ENCODE measurements around the gene ACOXL.
"Not testable (repeated sequence)": the region's sequence is repeated elsewhere in the genome, so short reads cannot be mapped to it uniquely, and the experiment has no call there.

The ACOXL gene

DNA sequence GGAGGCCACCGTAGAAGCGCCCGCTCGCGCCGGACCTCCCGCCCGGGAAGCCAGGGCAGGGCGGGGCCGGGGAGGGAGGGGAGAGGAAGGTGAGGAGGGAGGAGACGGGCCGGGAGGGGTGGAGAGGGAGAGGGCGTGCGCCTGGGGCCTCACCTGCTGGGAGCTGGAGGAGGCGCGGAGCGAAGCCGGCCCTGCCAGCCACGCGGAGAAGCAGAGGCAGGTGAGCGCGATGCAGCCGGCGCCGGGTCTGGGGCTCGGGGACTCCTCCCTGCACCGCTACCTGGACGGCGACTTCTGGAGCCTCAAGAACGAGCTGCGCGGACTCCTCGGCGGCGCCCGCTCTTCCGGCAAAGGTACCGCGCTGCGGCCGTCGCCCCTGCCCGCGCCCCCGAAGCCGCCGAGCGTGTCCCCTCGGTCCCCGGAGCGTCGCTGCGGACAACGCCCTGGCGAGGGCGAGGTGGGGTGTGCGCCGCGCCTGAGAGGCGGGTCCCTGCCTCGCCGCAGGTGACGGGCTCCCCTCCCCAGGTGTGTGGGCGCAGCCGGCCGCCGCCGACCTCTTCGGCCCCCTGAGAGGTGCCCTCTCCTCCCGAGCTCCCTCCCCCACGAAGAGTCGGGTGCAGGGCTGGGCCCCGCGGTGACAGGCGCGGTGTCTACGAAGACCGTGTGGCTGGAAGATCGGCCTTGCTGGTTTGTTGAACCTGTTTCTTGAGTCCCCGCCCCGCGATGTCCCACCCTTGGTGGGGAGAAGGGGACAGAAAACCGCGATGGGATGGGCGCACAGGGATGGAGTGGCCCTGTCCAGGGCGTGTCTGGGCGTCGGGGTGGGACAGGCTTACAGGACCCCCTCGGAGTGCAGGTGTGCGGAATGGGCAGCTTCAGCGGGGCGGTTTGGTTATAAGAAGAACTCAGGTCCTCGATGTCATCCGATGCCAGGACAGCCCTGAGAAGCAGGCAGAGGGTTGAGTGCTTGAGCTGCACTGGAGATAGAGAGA, at the start of gene ACOXL:
Gene ACOXL, plus strand, starts transcription at position 152 of the 992 bp plus-strand sequence. CDS start 35,817 bp downstream, outside the sequence.
- in situ Hi-C loops (cut with MboI; ENCODE audit: low sequenced_read_pairs): no loop called here

DNA sequence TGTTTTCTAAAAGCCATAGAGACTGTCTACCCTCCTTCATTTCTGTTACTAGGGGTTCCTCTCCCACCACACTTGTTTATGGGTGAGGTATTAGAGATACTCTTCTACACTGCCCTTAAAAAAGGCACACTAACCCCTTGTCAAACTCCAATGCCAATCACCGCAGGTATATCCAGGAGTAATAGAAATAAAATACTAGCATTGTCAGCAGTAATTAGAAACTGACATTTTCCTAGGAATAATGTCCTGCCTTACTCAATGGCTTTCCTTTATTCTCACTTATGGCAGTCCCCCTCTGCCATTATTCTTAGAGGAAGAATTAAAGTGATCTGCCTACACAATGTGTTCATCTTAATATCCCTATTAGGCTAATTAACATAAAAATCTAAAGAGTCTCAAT, 49.5 kb upstream of the ACOXL start:
- in situ Hi-C loops (cut with MboI; ENCODE audit: low sequenced_read_pairs): no loop called here

DNA sequence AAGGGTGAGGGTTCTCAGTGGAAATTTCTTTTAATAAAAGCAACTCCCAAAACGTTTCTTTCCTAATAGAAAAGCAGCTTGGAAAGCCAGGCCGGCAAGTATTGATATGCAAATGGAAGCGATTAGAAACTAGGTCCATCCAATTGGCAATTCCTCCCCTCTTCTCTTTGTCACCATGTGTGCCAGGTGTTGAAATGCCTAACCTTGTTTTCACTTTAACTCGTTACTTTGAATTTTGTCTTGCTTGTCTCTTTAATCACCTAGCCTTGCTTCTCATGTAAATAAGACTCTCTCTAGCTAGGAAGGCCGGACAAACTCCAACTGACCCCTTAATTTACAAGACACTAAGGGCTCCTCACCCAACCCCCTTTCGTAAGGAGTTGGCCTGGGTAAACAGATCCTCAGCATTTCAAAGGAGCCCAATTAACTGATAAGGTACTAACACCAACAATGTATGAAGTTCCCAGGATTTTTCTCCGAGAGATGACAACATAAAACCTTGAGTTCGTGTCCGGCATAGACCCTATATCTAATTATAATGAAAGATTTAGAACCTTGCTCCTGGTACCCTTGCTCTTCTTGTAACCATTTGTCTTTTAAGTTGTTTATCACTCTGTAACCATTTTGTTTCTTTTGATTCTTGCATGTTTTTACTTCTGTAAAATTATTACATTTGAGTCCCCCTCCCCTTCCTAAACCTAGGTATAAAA, 44.4 kb upstream of the ACOXL start:
- in situ Hi-C loops (cut with MboI; ENCODE audit: low sequenced_read_pairs): not testable (repeated sequence)

DNA sequence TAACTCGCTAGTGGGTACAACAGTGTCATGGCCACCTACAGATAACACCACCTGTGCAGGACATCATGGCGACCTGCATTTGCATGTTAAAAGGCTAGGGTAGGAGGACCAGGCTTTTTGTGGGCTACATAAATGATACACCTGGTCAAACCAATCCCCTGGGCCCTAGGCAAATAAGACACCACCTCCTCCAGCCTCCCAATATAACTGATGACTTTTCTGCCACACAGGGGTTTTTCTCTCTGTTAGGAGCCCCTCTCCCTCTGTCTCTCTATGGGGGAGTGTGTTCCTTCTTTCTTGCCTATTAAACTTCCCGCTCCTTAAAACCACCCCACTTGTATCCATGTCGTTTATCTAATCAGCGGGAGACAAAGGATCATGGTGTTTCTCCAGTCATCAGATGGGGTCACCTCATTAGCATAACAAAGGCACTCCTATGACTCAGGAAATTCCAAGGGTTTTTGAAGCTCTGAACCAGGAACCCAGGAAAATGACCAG, 43.7 kb upstream of the ACOXL start:
- in situ Hi-C loops (cut with MboI; ENCODE audit: low sequenced_read_pairs): no loop called here

DNA sequence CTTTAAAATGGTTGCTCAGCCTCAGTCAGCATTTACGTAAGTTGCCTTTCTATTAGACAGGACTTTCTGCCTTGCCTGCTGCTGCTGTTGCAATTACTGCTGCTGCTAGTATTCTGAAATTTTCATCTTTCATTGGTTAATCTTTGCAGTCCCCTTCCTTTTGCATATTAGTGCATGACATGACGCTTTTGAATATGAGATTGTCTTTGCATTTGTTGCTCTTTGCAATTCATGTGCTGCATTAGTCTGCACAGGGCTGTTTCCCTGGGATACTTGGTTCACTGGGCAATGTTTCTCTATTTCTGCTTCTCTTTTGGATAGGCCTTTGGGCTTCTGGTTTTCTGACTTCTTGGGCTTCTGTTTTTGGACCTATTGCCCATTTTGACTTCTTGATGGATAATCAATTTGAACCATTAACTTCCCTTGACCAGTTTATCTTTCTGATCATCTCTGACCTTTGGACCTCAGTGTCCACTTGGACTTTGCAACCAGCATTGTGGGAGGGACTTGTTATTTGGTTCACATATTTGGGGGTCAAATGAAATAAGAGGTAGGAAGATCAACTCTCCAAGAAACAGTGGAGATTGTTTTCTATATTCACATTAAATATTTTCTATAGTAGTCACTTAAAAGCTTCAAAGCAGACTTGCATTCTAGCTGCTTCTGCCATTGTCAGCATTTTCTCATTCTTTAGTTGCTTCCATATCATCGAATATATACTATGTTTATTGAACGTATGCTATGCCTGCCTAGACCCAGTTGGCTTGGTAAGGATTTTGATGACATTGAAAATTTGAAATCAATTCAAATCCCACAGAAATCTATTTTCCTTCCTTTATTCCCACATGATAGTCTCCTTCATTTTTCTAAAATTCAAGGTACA, 42.0 kb upstream of the ACOXL start:
- in situ Hi-C loops (cut with MboI; ENCODE audit: low sequenced_read_pairs): no loop called here

DNA sequence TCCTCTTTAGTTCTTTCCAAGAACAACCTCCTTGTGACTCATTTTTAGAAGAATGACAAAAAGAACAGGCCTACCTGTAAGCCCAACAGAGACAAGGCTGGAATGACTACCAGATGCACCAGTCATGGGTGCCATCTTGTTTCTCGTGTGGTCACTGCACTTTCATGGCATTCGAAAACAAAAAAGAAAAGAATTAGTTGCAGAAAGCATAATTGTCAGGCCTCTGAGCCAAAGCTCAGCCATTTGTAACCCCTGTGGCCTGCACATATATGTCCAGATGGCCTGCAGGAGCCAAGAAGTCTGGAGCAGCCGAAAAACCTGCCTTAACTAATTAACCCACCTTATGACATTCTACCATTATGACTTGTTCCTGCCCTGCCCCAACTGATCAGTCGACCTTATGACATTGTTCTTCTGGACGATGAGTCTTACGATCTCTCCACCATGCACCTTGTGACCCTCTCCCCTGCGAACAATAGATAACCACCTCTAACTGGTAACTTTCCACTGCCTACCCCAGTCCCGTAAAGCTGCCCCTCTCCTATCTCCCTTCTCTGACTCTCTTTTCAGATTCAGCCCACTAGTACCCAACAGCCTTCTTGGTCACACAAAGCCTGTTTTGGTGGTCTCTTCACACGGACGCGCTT, 40.6 kb upstream of the ACOXL start:
- in situ Hi-C loops (cut with MboI; ENCODE audit: low sequenced_read_pairs): no loop called here

DNA sequence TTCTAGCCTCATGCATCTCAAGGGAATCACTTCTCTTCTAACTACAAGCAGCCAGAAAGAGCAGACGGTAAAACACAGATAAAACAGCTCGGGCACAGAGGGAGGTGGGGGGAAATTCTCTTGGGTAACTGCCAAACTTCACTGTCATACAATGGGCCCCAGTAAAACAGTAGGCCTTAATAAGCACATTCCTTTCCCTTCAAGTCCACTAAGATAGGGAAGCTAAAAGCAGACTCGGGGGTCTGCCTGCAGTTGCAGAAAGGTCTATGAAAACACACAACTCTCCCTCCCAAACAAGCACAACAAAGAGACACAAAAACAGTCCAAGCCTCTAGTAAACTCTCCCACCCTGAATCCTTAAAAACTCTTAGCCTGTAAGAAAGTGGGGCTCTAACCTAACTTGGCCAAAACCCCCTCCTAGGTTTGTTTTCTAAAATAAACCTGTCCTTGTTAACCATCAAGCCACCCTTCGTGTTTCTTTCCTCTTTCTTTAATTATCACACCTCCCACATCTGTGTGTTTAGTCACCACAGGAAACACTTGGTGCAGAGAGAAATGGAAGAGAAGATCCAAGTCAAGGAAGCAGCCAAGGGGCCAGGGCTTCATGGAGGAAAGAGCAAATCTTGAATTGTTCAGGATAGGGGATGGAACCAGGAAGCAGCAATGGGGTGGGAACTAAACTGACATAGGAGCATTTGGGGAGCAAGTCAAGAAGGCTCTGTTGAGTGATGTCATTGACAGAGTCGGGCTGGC, 37.1 kb upstream of the ACOXL start:
- in situ Hi-C loops (cut with MboI; ENCODE audit: low sequenced_read_pairs): not testable (repeated sequence)

DNA sequence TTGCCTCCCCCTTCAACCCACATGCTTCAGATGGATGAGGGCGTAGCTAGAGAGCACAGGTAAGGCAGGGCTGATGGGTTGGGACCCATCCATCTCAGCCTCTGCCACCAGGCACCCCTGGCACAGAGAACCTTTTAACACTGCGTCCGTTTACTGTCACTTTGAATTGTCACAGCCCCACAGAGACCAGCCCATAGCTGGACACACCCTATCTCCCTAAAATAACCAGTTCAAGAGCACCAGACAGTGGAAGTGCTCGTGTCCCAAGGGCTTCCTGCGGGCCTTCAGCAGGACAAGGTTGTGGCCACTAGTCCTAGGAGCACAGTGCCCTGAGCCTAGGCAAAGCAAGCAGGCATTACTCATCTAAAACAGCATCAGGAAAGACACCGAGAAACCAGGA, 34.1 kb upstream of the ACOXL start:
- in situ Hi-C loops (cut with MboI; ENCODE audit: low sequenced_read_pairs): not testable (repeated sequence)

DNA sequence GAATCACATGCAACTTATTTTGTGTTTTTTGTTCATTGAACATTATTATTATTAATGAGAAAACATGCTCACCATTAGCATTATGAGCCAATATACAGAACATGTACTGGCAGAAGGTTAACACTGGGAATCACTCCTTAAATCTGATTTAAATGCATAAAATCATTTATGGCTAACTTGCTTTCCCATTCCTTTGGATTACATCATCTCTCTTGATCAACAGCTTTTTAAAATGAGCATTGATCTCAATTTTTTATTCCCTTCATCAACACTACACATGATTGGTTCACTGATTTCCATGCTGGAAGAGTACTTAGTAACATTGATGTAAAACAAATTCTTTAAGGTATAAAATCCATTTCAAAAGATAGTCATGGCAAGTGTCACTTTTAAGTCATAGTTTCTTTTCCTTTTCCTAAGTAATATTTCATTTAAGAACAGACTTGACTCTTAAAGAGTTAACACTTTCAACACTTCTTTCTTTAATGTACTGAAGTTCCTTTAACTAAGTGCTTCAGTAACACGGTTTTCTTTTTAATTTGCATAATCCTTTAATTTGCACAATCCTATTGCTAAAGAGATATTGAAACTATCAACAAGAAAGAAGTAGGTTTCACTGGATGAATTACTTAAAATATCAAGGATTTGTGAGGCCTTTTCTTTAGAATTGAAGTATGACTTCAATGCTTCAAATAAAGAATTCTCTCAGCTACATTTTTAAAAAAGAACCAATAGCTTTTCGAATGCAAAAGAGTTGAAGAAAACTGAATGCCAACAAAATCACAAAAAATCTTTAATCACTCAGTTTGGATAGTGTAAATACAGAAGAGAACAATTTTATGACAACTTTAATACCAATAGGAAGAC, 29.6 kb upstream of the ACOXL start:
- in situ Hi-C loops (cut with MboI; ENCODE audit: low sequenced_read_pairs): no loop called here

DNA sequence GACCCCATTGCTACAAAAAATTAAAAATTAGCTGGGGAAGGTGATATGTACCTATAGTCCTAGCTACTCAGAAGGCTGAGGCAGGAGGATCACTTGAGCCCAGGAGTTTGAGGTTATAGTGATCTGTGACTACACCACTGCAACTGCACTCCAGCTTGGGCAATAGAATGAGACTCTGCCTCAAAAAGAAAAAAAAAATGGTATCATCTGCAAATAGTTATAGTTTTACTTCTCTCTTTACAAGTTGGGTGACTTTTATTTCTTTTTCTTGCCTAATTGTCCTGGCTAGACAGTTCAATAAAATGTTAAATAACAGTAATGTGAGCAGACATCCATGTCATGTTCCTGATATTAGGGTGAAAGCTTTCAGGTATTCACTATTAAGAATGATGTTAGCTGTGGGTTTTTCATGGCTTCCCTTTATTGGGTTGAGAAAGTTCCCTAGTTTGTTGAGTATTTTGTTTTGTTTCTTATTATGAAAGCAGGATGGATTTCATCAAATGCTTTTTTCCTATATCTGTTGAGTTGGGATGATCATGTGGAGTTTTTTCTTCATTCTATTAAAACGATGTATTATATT, 24.9 kb upstream of the ACOXL start:
- in situ Hi-C loops (cut with MboI; ENCODE audit: low sequenced_read_pairs): no loop called here

DNA sequence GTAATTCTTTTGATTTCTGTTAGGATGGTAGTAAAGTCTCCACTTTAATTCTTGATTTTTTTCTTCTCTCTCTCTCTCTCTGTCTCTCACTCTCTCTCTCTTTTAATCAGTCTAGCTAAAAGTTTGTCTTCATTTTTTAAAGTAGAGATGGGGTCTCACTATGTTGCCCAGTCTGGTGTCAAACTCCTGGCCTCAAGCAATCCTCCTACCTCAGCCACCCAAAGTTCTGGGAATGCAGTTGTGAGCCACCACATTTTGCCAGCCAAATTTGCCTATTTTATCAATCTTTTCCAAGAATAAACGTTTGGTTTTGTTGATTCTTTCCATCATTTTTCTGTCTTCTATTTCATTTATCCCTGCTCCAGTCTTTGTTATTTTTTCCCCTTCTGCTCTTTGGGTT, 23.9 kb upstream of the ACOXL start:
- in situ Hi-C loops (cut with MboI; ENCODE audit: low sequenced_read_pairs): no loop called here

DNA sequence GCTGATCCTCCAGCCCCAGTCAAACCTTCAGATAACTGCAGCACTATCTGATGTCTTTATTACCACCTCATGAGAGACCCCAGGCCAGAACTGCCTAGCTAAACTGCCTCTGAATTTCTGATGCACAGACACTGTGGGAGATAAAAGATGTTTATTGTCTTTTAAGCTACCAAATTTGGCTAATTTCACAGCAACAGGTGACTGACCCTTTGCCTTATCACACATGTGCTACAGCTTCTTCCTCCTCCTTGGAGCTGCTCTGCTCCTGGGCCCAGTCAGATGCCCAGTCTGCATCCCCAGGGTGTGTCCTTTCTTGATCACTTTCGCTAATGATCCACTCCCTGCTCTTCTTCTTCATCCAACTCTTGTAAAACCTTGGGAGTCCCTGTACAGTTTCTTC, 19.6 kb upstream of the ACOXL start:
- in situ Hi-C loops (cut with MboI; ENCODE audit: low sequenced_read_pairs): no loop called here

DNA sequence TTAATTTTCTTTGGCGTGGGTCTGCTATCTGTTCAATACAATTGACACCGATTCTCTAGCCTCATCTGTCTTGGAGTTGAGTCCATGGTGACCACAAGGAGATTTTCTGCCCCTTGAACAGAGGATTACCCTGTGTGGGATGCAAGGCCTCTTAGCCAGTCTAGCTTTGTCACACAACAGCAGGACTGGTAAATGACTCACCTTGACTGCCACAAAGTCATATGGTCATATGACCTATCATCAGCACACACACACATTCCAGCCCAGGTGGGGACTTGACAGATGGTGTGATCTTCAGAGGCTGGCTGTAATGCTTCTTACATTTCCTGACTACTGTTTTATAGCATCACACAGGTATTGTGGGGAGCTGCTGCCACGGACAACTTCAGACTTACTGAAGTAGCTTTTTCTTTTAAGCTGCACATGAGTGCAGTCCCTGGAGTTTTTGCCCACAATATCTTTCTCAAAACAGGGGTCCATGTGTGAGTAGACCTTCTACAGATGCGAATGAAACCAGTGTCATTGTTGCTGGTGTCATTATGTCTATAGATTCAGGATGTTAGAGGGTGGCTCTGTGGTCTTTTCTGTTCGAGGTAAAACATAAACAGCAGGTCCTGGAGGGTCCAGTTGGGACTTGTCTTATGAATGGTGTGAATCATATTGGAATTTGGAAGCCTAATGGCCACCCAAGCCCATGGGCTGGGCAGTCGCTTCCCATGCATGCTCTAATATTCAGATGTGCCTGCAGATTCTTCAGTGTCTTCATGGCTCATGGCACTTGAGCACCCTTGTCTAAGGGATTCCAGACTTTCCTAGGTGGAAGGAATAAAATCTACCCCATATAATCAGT, 18.6 kb upstream of the ACOXL start:
- in situ Hi-C loops (cut with MboI; ENCODE audit: low sequenced_read_pairs): no loop called here

DNA sequence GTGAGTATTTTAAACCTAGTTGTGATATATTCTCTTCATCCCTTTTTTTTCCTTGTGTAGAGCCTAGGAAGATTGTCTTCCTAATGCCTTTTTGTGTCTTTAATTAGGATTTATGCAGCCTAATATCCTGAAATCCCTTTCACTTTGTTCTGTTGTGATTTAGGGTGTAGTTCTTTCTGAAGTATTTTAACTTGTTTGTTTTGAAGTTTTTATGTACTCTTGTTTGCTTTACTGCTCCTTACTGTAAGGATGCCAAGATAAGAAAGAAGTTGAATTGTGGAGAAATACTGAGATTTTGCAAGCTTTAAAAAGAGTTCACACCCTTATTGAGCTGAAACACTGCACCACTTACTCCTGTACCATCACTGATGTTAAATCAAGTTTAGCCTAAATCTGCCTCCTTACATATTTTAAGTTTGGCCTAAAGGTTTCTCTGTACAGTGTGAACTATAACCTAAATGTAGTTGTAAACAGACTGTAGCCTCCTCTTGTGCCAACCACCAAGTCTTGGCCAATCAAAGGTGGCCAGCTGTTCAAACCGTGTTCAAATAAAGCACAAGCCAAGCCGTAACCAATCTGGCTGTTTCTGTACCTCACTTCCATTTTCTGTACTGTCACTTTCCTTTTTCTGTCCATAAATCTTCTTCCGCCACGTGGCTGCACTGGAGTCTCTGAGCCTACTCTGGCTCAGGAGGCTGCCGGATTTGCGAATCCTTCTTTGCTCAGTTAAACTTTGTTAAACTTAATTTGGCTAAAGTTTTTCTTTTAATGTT, 17.7 kb upstream of the ACOXL start:
- in situ Hi-C loops (cut with MboI; ENCODE audit: low sequenced_read_pairs): no loop called here

DNA sequence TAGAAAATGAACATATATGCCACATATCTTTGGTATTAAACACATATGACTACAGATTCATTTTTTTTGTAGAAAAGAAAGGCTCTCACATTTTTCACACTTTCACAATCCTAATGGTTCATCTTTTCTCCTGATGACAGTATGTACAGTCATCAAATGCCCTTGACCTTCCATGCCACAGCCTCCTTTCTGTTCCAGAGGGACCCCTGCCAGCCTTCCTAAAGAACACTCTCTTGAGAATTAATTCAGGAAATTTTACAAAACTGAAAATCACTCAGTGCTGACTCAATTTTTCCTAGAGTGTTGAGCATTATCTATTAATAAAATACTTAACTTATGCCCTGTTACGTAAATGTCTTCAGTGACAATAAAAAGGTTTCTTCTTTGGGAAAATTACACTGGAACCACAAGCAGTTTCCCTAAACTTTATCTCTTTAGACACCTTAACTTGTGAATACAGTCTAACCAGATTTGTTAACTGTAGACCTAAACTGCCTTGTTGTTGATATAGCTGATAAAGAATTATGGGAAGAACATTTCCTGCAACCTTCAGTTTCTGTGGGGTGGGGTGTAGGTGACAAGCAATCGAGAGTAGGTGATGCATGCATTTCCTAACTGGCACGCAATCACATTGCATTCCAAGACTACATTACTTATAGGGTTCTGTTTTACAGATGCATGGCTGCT, 15.3 kb upstream of the ACOXL start:
- in situ Hi-C loops (cut with MboI; ENCODE audit: low sequenced_read_pairs): no loop called here

DNA sequence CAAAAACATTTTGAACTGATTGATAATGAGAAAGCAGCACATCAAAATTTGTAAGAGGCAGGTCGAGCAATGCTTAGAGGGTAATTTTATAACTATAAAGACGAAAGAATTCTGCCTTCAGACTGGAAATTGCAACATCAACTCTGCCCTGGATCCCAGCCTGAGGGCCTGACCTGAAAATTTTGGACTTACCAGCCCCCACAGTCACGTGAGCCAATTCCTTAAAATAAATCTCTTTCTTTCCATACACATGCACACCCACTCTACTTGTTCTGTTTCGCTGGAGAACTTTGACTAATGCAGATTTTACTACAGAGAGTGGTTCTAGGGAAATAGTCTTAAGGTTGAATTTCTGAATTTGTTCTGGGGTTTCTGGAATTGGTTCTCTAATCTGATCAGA, 14.6 kb upstream of the ACOXL start:
- in situ Hi-C loops (cut with MboI; ENCODE audit: low sequenced_read_pairs): no loop called here

Data from HL-60/S4 treated with retinoic acid at 250 ng/mL for 4 days and 3 days (cell line).